Measurements from ENCODE around the gene CXCR1.
"Not testable (repeated sequence)": the region's sequence is repeated elsewhere in the genome, so short reads cannot be mapped to it uniquely, and the experiment has no call there.

CXCR1 gene

DNA sequence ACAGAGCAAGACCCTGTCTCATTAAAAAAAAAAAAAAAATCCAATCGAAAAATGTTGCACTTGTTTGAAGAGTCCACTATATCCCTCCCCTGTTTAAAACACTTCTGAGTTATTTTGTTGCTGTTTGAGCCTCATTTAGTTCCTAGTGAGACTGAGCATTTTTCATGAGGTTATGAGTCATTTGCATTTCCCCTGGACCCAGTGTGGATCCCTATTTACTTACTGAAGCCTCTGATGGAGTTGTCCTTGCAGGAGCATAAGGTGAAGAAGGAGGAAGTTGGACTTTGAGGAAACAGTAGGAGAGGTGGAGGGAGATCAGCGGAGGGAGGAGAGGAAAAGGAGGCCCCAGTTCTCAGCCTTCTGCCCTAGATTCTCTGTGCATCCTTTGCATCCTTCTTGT lies 5.1 kb downstream of the CXCR1 start:
- DNase-seq (ENCODE audit: low spot score), result no peak

- DNase-seq (ENCODE audit: low spot score), result no peak
Measured at GRCh38 chr2:218155953-218156479, 10.7 kb downstream of the CXCR1 start.

DNA sequence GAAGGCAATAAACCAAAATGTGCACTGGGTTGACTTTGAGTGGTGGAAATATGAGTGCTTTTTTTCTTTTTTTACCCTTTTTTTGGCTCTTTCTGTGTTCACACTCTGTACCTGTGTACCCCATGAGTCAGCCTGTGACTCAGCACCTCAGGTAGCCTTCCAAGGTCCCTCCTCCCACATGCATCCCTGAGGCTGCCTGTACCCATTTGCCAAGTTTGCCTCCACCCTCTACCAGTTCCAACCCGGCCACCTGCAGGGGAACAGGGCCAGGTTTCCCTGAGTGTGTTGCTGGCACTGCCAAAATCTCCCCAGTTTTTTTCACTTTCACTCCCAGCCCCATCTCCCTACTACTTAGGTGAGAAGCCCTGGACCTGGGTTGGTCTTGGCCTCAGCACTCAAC lies 14.0 kb downstream of the CXCR1 start:
- DNase-seq (ENCODE audit: low spot score), result no peak

GRCh38 chr2:218152172-218152571 lies 14.6 kb downstream of the CXCR1 start:
- DNase-seq (ENCODE audit: low spot score), result no peak

DNA sequence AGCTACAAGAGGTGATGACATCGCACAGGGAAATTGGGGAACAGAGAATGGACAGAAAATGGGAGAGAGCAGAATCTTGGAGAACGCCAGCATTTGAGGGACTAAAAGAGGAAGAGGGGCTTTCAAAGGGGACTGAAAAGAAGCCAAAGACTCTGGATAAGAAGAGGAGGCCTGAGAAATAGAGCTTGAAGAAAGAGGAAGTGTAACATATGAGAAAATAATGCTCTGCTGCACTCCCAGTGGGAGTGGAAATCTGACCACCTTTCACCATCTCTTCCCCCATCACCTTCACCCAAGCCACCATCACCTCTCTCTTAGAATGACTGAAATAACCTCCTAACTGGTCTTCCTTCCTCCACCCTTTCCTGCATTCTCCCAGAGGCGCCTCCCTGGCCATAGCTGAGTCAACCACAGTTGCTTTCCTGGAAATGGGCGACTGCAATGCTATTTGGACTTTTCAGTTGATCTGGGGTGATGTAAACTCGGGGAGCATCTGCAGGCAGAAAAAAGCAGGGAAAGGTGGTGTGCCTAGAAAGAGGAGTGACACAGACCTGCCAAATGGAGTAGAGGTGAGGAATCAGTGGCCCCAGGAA lies 16.8 kb downstream of the CXCR1 start:
- no peak for DNase-seq (ENCODE audit: low spot score)

GRCh38 chr2:218149098-218149497 lies 17.7 kb downstream of the CXCR1 start:
- DNase-seq (ENCODE audit: low spot score), result no peak

GRCh38 chr2:218146056-218146455 lies 20.7 kb downstream of the CXCR1 start:
- no peak for DNase-seq (ENCODE audit: low spot score)

DNA sequence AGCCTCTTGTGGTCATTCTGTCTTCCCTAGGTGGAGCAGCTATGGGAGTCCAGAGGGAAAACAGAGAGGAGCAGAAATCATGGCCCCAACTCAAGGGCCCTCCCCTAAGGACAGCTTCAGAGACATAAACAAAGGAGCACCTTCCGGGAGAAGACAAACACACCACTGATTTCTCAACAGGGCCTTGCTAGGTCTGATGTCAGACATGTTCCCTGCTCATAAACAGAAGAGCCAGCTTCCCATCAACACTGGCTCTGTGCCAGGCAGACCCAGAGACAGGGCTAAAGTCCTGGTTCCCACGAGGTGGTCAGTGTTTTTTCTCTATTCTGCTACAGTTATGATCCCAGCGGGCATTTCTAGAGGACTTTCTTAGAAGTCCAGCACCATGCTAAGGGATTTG lies 21.6 kb downstream of the CXCR1 start:
- no peak for DNase-seq (ENCODE audit: low spot score)

DNA sequence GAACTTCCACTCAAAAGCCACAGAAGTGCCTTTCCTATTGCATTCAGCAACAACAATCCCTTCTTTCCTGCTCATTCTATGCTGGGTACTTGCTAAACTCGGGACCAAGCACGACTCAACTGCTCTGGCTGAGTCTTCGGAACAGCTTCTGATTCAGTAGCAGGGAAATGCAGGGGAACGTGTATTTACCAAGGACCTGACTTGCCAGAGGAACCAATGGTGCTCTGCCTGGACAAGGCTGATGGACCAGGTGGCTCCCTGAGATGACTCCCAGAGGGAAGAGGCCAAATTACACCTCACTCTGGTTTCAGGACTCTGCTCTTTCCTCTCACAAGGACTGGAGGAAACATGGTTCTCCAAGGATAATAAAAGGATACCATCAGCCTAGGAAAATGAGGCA lies 28.7 kb downstream of the CXCR1 start:
- DNase-seq (ENCODE audit: low spot score), result no peak

DNA sequence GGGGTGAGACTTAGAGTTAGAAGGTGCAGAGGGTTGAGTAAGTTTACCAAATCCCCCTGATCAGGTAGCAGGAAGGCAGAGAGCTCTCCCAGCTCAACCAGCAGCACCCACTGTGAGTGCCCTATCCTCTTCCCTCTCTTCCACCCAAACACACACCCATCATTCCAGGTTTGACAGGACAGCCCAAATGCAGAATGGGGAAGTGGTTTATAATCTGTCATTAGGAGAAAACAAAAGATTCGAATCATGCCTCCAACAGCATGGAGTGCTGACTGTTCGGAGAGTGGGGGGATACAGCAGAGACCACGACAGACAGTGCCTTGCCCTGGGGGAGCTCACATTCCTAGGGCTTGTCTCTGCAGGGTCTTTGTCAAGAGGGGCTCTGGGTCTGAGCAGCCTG lies 29.2 kb downstream of the CXCR1 start:
- no peak for DNase-seq (ENCODE audit: low spot score)

DNA sequence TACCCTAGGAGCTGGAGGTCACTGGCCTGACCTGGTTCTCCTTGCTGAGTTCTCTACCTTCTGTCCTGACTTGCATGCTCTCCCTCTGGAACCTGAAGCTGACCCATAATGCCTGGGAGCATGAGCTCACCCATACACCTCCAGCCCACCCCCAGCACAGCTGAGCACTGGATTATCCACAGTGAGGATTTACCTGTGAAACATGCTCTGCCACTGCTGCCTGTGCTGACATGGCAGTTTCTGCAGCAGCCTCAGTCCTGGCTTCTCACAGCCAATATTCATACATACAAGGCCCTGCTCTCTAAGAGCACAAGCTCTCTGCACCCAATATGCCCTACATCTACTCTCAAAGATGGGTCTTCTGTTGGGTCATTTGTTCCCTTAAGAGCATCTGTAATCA lies 35.9 kb downstream of the CXCR1 start:
- no peak for DNase-seq (ENCODE audit: low spot score)

- DNase-seq (ENCODE audit: low spot score), result no peak
Measured at GRCh38 chr2:218130377-218130776, 36.4 kb downstream of the CXCR1 start.

DNA sequence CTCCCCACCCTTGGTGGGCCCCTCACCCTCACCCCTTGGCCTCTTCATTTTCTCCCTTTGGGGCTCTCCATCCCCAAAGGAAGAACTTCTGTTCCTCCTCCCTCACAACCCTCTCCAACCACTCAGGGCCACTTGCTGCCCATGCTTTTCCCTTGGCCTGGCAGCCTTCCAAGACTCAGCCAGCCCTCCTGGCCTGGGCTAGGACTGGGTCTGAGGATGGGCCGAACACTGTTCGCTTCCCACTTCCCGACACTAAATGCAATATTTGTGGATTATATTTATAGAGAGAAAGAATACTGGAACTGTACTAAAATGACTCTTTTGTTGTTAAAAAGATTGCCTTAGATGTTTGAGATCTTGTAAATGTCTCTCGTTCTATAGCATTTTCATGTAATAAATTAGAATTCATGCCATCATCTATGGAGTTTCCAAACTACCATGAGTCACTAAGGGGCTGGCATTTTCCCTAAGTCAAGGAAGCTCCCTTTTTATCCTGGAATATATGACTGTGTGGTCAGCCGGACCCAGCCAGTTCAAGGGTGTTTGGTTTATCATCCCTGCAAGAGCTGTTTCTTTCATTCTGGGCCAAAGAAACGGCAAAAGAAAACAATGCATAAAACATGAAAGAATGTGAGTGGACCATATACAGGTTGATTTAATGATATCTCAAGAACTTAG lies 37.2 kb downstream of the CXCR1 start:
- DNase-seq (ENCODE audit: low spot score), result no peak

DNA sequence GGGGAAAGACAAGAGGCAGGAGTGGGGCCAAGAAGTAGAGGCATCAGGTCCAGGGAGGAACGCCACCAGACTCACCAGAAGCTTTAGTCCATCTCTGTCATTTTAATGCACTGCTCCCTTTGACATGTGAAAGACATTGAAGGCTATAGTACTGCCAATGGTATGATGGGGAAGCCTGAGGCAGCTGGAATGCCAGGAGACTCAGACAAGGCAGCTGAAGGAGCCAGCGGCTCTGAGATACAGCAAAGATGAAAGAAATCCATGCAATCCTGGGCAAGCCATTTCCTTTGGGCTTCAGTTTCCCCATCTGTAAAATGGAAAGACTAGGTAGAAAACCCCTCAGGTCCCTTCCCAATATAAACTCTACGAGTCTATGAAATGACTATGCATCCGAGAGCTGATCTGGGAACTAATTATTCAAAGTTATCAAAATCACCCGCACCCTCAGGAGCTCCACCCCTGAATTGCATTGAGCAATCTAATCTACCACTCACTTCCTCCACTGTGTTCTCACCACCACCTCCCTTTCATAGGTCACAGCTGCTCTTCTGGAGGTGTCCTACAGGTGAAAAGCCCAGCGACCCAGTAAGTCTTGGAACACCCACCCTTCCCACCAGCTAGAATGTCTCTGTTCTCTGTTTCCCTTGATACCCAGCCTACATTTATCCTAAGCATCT lies 37.8 kb downstream of the CXCR1 start:
- no peak for DNase-seq (ENCODE audit: low spot score)

DNA sequence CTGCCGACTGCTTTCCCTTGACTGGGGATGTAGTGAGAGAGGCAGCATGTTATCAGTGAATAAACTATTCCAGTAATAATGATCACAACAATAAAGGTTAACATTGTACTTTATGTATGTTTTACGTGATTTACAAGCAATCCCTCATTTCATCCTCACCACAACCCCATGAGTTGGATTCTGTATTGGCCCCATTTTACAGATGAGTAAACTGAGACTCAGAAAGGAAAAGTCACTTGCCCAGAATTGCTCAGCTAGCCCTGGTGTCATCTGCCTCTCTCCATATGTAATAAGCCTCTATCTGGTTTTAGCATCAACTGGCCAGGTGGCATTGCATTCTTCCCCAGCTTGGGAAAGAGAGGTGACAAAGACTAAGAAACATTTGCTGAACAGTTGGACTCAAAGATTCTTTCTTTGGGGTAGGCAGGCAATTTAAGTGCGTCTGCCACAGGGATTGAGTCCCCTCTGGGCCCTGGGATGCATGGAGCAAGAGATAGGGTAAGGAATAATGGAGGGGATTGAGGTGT lies 38.8 kb downstream of the CXCR1 start:
- DNase-seq (ENCODE audit: low spot score), result no peak

DNA sequence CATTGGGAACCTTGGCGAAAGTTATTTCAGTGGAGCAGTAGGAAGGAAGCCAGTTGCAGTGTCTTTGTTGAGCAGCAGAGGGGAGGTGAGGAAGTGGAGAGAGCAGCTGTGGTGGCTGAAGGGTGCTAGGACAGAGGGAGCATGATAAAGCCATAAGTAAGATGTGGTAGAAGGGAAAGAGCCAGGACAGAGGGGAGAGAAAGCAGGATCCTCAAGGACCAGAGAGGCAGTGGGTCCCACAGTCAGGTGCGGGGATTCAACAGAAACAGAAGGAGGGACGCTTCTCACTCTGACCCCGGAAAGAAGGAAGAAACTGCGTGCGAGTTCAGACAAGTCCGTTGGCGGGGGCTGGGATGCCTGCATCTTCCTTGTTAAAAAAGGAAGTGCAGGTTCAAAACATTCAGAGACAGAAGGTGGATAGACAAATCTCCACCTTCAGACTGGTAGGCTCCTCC lies 41.1 kb downstream of the CXCR1 start, which contains the start of gene CXCR2:
Gene CXCR2 (plus strand): TSS at position 403 of the 455 bp plus-strand sequence. CDS start 8,774 bp downstream, outside the sequence.
- no peak for DNase-seq (ENCODE audit: low spot score)

DNA sequence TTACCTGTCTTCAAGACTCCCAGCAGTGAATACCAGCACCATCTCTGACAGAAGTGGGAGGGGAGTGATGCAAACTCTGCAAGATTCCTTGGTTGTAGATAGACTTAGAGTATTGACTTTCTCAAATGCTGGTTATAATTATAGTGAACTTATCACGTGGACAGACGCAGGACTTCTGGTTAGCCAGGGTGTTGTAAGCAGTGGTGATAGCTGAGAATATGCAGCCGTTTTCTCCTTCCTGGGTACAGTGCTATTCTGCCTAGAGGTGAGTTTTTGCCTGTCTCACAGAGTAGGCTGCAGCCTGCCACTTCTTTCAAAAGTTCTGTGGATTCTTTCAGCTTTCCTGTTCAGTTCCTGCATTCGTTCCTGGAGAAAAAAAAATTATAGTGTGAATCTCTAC lies 41.7 kb downstream of the CXCR1 start:
- DNase-seq (ENCODE audit: low spot score), result no peak

- DNase-seq (ENCODE audit: low spot score), result no peak
Measured at GRCh38 chr2:218123986-218124385, 42.8 kb downstream of the CXCR1 start.

GRCh38 chr2:218122286-218122685 lies 44.5 kb downstream of the CXCR1 start:
- not testable (repeated sequence) for DNase-seq (ENCODE audit: low spot score)

- DNase-seq (ENCODE audit: low spot score), result not testable (repeated sequence)
Measured at GRCh38 chr2:218121789-218122188, 45.0 kb downstream of the CXCR1 start.

Data from hepatic stellate cell (primary cell).